Loucy (cell line): ENCODE data around the gene DPT.

Experiments
- H2AFZ ChIP-seq: fragments of 200-600 bp; sonication (generic); 2 replicates; pipeline ENCODE4 v1.6.0; 2016; ENCODE audit warnings: antibody characterized with exemption, mild to moderate bottlenecking, low read length, moderate library complexity
- H3F3A ChIP-seq: fragments of 200-600 bp; 2 replicates; pipeline ENCODE4 v1.6.0; 2016; ENCODE audit warnings: antibody characterized with exemption, low read depth, mild to moderate bottlenecking
- H3K27me3 ChIP-seq: fragments of 200-600 bp; sonication (generic); 2 replicates; pipeline ENCODE4 v1.6.1; 2014; ENCODE audit warnings: low read length, mild to moderate bottlenecking; ENCODE audit not compliant: insufficient read depth, poor library complexity, severe bottlenecking
- H3K36me3 ChIP-seq: fragments of 200-600 bp; sonication (generic); 2 replicates; pipeline ENCODE4 v1.6.1; 2016; ENCODE audit warnings: low read length; ENCODE audit not compliant: insufficient read depth
- H3K4me1 ChIP-seq: fragments of 200-600 bp; sonication (generic); 2 replicates; pipeline ENCODE4 v1.5.1; 2014; ENCODE audit warnings: low read length, mild to moderate bottlenecking; ENCODE audit not compliant: insufficient read depth, poor library complexity, severe bottlenecking
- H3K4me2 ChIP-seq: fragments of 200-600 bp; sonication (generic); 2 replicates; pipeline ENCODE4 v1.6.0; 2014; ENCODE audit warnings: antibody characterized with exemption, low read length, low read depth, mild to moderate bottlenecking; ENCODE audit not compliant: poor library complexity, severe bottlenecking
- H3K4me3 ChIP-seq: fragments of 200-600 bp; sonication (generic); 2 replicates; pipeline ENCODE4 v1.5.1; 2014; ENCODE audit warnings: low read length, mild to moderate bottlenecking, mixed read lengths; ENCODE audit not compliant: poor library complexity, severe bottlenecking
- H3K79me2 ChIP-seq: fragments of 200-600 bp; sonication (generic); 2 replicates; pipeline ENCODE4 v1.6.1; 2014; ENCODE audit warnings: low read length; ENCODE audit not compliant: insufficient read depth
- H3K9ac ChIP-seq: fragments of 200-600 bp; sonication (generic); 2 replicates; pipeline ENCODE4 v1.6.0; 2014; ENCODE audit warnings: mild to moderate bottlenecking, low read depth, low read length, moderate library complexity; ENCODE audit not compliant: poor library complexity, severe bottlenecking
- H3K9me2 ChIP-seq: fragments of 200-600 bp; sonication (generic); replicated peaks from 2 replicates; pipeline ENCODE4 v1.6.1; 2016; ENCODE audit warnings: low read depth, low read length, mixed read lengths
- H3K9me3 ChIP-seq: fragments of 200-600 bp; sonication (generic); 2 replicates; pipeline ENCODE4 v1.6.1; 2014; ENCODE audit warnings: mild to moderate bottlenecking, antibody characterized with exemption, low read length, low read depth; ENCODE audit not compliant: insufficient read depth
- H4K20me1 ChIP-seq: fragments of 200-600 bp; sonication (generic); 2 replicates; pipeline ENCODE4 v1.6.0; 2014; ENCODE audit warnings: antibody characterized with exemption, low read length, mild to moderate bottlenecking; ENCODE audit not compliant: insufficient read depth, poor library complexity, severe bottlenecking
- EZH2phosphoT487 ChIP-seq: fragments of 200-600 bp; IDR thresholded peaks from 2 replicates; pipeline ENCODE4 v1.6.1; 2018; ENCODE audit warnings: antibody characterized with exemption, mild to moderate bottlenecking, moderate library complexity, borderline replicate concordance
- TF ChIP-seq, protein P1 (sequence below): fragments of 200-600 bp; sonication (generic); conservative IDR thresholded peaks from 2 replicates; pipeline ENCODE4 v1.5.1; 2014; ENCODE audit warnings: mild to moderate bottlenecking, antibody characterized with exemption, low read length

DPT gene

GRCh38 chr1:168664069-168664834 is 64.8 kb downstream of the DPT start:
- H3K27me3 ChIP-seq = no peaks in the 10 kb centered on the region
- TF ChIP-seq EZH2phosphoT487 = no peak
- TF ChIP-seq, protein P1, sequence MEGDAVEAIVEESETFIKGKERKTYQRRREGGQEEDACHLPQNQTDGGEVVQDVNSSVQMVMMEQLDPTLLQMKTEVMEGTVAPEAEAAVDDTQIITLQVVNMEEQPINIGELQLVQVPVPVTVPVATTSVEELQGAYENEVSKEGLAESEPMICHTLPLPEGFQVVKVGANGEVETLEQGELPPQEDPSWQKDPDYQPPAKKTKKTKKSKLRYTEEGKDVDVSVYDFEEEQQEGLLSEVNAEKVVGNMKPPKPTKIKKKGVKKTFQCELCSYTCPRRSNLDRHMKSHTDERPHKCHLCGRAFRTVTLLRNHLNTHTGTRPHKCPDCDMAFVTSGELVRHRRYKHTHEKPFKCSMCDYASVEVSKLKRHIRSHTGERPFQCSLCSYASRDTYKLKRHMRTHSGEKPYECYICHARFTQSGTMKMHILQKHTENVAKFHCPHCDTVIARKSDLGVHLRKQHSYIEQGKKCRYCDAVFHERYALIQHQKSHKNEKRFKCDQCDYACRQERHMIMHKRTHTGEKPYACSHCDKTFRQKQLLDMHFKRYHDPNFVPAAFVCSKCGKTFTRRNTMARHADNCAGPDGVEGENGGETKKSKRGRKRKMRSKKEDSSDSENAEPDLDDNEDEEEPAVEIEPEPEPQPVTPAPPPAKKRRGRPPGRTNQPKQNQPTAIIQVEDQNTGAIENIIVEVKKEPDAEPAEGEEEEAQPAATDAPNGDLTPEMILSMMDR = no peak
- peak overlapping the region; percentile 3 for H3K4me2 ChIP-seq
- no peak overlapping the region for H3K9ac ChIP-seq
- no peaks in the 10 kb centered on the region for H4K20me1 ChIP-seq
- no peaks in the 10 kb centered on the region for H3K9me3 ChIP-seq
- H3K9me2 ChIP-seq = no peaks in the 10 kb centered on the region
- H3F3A ChIP-seq = no peaks in the 10 kb centered on the region
- no peak overlapping the region for H3K4me3 ChIP-seq
- peaks cover 10% of the 10 kb centered on the region for H3K4me1 ChIP-seq
- H2AFZ ChIP-seq = no peak overlapping the region
- no peaks in the 10 kb centered on the region for H3K79me2 ChIP-seq
- no peaks in the 10 kb centered on the region for H3K36me3 ChIP-seq

GRCh38 chr1:168656485-168656884 is 72.5 kb downstream of the DPT start:
- Histone ChIP-seq H4K20me1 (no peaks in the 10 kb centered on the region), H3K9me2 (no peaks in the 10 kb centered on the region), H3K27me3 (no peaks in the 10 kb centered on the region), H3K79me2 (no peaks in the 10 kb centered on the region), H3K9ac (no peak overlapping the region), H2AFZ (no peak overlapping the region), H3K4me1 (no peaks in the 10 kb centered on the region), H3K36me3 (no peaks in the 10 kb centered on the region), H3K4me3 (no peak overlapping the region), H3K9me3 (no peaks in the 10 kb centered on the region), H3F3A (no peaks in the 10 kb centered on the region), H3K4me2 (no peak overlapping the region)
- TF ChIP-seq, protein P1 = no peak
- no peak for TF ChIP-seq EZH2phosphoT487

- Histone ChIP-seq H3K36me3 (no peaks in the 10 kb centered on the region), H3K79me2 (no peaks in the 10 kb centered on the region), H3K9me3 (no peaks in the 10 kb centered on the region), H3K27me3 (no peaks in the 10 kb centered on the region), H3K9ac (no peak overlapping the region), H3K9me2 (no peaks in the 10 kb centered on the region), H2AFZ (no peak overlapping the region), H3K4me3 (no peak overlapping the region), H3F3A (no peaks in the 10 kb centered on the region), H4K20me1 (no peaks in the 10 kb centered on the region), H3K4me1 (no peaks in the 10 kb centered on the region), H3K4me2 (no peak overlapping the region)
- TF ChIP-seq EZH2phosphoT487 = no peak
- TF ChIP-seq, protein P1 = no peak
Measured at GRCh38 chr1:168654198-168654915, 74.6 kb downstream of the DPT start.
